Measurements from ENCODE around the gene ALPK1. TPM values are rescaled to one million over a fixed set of nuclear protein-coding genes. Genes with fewer than 3 reads are reported as not detected.
"Not testable (repeated sequence)": the region's sequence is repeated elsewhere in the genome, so short reads cannot be mapped to it uniquely, and the experiment has no call there.

Gene ALPK1
- total RNA-seq, 2 experiments from 2014 or later, result 38.8 to 39.9 TPM

DNA sequence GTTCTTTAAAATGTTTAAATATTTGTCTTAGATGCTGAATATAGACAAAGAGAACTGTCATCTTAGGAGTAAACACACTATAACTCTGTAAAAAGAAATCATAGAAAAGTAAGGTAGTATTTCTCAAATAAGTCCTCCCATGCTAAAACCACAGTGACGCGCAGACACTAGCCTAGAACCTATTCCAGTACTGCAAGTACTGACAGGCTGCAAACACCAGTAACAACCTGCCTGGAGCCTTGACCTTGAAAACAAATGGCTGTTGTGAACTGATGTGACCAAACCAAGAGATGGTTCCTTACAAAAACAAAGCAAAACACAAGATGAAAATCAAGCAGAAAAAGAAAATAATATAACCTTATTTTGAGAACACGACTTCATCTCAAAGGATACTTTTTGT, 19.9 kb upstream of the ALPK1 start:
- no peaks in the 10 kb centered on the region for H3K27me3 Mint-ChIP-seq (ENCODE audit: low read depth)
- no peak overlapping the region for H3K4me3 Mint-ChIP-seq
- CTCF ChIA-PET, result no interaction called here
- H3K4me1 Mint-ChIP-seq (ENCODE audit: low read depth), result peaks cover 78% of the 10 kb centered on the region
- DNase-seq, result no peak
- no peak overlapping the region for H3K27ac Mint-ChIP-seq
- H3K9me3 Mint-ChIP-seq, result peaks cover 2% of the 10 kb centered on the region
- intact Hi-C loops (cut with micrococcal nuclease), result loop anchor here (10.0 kb wide), 1 partner anchor 488 kb away; no protein-coding TSS in a partner anchor
- H3K36me3 Mint-ChIP-seq (ENCODE audit: low read depth), result peaks cover 46% of the 10 kb centered on the region

DNA sequence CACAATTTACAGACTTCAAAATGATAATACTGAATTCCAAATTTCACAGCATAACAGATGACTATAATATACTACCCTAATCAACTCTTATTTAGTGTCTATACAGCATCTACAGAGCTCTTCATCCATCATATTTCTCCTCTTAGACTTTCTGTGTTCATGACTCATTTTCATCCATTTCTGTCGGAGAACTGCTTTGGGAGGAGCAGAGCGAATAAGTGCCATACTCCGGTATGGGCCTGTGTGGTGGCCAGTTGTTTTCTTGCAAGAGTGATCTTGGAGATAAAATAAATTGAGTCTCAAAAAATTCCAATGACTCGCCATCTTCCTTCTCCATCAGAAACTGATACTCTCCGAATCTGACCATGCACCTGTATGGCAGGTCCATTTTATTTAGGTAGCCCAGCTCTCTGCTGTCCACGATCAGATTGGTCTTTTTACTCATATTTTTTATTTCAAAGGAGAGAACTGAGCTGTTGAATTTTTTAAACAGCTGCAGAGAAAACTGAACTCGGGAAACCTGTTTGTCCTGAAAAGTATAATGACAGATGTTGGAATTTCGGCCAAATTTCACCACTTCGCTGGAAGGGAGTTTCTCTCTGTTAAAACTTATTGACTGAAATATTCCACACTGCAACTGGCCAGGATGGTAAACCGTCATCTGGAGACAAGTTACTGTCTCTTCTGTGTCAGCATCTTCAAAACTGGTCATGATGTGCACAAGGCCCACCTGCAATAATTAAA, 19.3 kb upstream of the ALPK1 start:
- DNase-seq, result no peak
- intact Hi-C loops (cut with micrococcal nuclease), result loop anchor here (10.0 kb wide), 1 partner anchor 487 kb away; no protein-coding TSS in a partner anchor
- Mint-ChIP-seq H3K27ac (peak overlapping the region; percentile 5), H3K27me3 (ENCODE audit: low read depth) (no peaks in the 10 kb centered on the region), H3K4me1 (ENCODE audit: low read depth) (peaks cover 80% of the 10 kb centered on the region), H3K36me3 (ENCODE audit: low read depth) (peaks cover 49% of the 10 kb centered on the region), H3K9me3 (peaks cover 4% of the 10 kb centered on the region), H3K4me3 (no peak overlapping the region)
- CTCF ChIA-PET, result no interaction called here

DNA sequence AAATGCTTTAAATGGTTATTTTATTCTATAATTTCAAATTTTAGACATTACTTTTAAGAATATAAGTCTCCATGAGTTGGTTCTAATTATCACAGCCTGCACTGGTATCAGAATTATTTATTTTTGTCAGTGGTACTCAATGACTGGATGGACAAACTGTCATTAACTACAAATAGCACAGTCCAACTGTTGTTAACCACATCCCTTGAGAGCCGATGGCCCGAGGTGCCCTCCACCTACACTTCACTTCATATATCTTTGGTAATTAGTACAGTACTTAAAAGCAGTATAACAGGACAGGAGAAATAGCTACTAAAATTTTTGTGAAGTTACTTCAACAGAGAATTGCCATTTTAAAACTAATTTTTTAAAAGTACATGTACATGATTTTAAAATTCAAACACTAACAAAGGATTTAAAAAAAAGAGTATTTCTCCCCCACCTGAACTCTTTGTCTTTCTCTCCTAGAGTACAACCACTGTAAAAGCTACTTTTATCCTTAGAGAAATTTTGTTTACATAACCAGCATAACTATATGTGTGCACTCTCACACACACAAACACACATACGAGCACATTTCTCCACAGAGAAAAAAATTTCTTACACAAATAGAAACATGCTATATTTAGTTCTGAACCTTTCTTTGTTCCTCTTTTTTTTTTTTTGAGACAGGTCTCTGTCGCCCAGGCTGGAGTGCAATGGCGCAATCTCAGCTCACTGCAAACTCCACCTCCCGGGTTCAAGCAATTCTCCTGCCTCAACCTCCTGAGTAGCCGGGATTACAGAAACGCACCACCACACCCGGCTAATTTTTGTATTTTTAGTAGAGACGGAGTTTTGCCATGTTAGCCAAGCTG, 17.9 kb upstream of the ALPK1 start:
- CTCF ChIA-PET, result interaction anchor here (2.4 kb wide), 1 partner anchor 9 kb away, joined by 7 read pairs; no protein-coding TSS in a partner anchor
- Mint-ChIP-seq H3K4me3 (peak overlapping the region; percentile 30), H3K27me3 (ENCODE audit: low read depth) (no peaks in the 10 kb centered on the region), H3K4me1 (ENCODE audit: low read depth) (peaks cover 79% of the 10 kb centered on the region), H3K36me3 (ENCODE audit: low read depth) (peaks cover 58% of the 10 kb centered on the region), H3K9me3 (peaks cover 7% of the 10 kb centered on the region), H3K27ac (peak overlapping the region; percentile 63)
- DNase-seq, result no peak
- intact Hi-C loops (cut with micrococcal nuclease), result loop anchor here (10.0 kb wide), 1 partner anchor 486 kb away; no protein-coding TSS in a partner anchor

DNA sequence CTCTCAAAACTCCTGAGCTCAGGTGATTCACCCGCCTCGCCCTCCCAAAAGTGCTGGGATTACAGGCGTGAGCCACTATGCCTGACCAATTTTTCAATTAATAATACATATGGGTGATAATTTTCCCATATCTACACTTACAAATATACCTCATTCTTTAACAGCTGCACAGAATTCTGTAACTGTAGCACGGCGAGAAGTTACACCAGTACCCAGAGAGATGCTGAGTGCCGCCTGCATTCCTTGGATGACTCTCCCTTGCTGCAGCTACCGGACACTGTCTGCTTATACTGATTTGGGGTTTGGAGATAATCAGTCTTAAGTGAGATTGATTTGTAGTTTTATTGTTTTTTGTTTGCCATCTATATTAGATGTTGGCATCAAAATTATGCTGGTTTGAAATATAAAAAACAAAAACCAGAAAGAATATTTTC, 17.3 kb upstream of the ALPK1 start:
- H3K27me3 Mint-ChIP-seq (ENCODE audit: low read depth), result no peaks in the 10 kb centered on the region
- peaks cover 7% of the 10 kb centered on the region for H3K9me3 Mint-ChIP-seq
- peak overlapping the region; percentile 47 for H3K27ac Mint-ChIP-seq
- peaks cover 75% of the 10 kb centered on the region for H3K4me1 Mint-ChIP-seq (ENCODE audit: low read depth)
- intact Hi-C loops (cut with micrococcal nuclease), result loop anchor here (10.0 kb wide), 2 partner anchors 485 to 1485 kb away; partner anchors contain the start of gene CAMK2D
- H3K36me3 Mint-ChIP-seq (ENCODE audit: low read depth), result peaks cover 63% of the 10 kb centered on the region
- DNase-seq, result no peak
- CTCF ChIA-PET, result interaction anchor here (1.1 to 2.4 kb wide), 2 partner anchors 9 to 43 kb away, joined by 3 to 7 read pairs; no protein-coding TSS in a partner anchor
- peak overlapping the region; percentile 20 for H3K4me3 Mint-ChIP-seq

DNA sequence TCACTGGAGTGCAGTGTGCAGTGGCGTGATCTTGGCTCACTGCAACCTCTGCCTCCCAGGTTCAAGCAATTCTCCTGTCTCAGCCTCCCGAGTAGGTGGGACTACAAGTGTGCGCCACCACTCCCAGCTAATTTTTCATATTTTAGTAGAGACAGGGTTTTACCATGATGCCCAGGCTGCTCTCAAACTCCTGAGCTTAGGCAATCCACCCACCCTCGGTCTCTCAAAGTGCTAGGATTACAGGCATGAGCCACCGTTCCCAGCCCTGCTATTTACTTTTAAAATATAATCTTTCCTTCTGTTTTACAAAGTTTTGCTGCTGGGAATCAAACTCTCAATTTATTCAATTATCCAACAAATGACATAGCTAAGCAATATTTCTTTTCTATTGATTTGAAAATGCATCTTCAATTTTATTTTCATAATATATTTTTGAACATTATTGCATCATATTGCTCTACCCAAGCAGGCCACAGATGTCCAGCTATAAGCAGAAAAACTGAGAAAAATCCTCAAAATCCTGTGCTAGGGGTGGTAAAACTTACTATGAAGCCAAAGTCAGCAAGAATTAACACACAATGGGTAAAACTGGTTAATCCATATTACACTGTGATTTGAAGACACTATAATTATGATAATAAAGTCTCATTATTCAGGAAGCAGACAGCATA, 16.6 kb upstream of the ALPK1 start:
- CTCF ChIA-PET, result interaction anchor here (0.6 to 2.4 kb wide), 5 partner anchors 10 to 248 kb away, joined by 3 to 7 read pairs (median 4); no protein-coding TSS in a partner anchor

GRCh38 chr4:112281895-112282398, 15.2 kb upstream of the ALPK1 start:
- Mint-ChIP-seq H3K36me3 (ENCODE audit: low read depth) (peaks cover 67% of the 10 kb centered on the region), H3K4me1 (ENCODE audit: low read depth) (peaks cover 70% of the 10 kb centered on the region), H3K27ac (peak overlapping the region; percentile 38)
- DNase-seq; CTCF ChIA-PET; H3K27me3 Mint-ChIP-seq (ENCODE audit: low read depth); H3K9me3 Mint-ChIP-seq; H3K4me3 Mint-ChIP-seq: not testable (repeated sequence)
- intact Hi-C loops (cut with micrococcal nuclease), result loop anchor here (10.0 kb wide), 1 partner anchor 1483 kb away; the partner anchor contains the start of gene CAMK2D

More for the DNA sequence above, 16.6 kb upstream of the ALPK1 start:
- Mint-ChIP-seq H3K9me3 (peaks cover 7% of the 10 kb centered on the region), H3K36me3 (ENCODE audit: low read depth) (peaks cover 62% of the 10 kb centered on the region), H3K27me3 (ENCODE audit: low read depth) (no peaks in the 10 kb centered on the region), H3K4me3 (peak overlapping the region; percentile 20), H3K27ac (peak overlapping the region; percentile 47), H3K4me1 (ENCODE audit: low read depth) (peaks cover 71% of the 10 kb centered on the region)
- intact Hi-C loops (cut with micrococcal nuclease), result loop anchor here (10.0 kb wide), 1 partner anchor 1484 kb away; the partner anchor contains the start of gene CAMK2D
- DNase-seq, result no peak

- Mint-ChIP-seq H3K4me3 (peak overlapping the region; percentile 97), H3K27ac (peak overlapping the region; percentile 67), H3K4me1 (ENCODE audit: low read depth) (peaks cover 71% of the 10 kb centered on the region), H3K27me3 (ENCODE audit: low read depth) (no peaks in the 10 kb centered on the region), H3K36me3 (ENCODE audit: low read depth) (peaks cover 61% of the 10 kb centered on the region), H3K9me3 (peaks cover 7% of the 10 kb centered on the region)
- DNase-seq, result no peak
- CTCF ChIA-PET, result interaction anchor here (0.7 to 1.3 kb wide), 3 partner anchors 8 to 38 kb away, joined by 3 to 4 read pairs (median 3); no protein-coding TSS in a partner anchor
- intact Hi-C loops (cut with micrococcal nuclease), result loop anchor here (10.0 kb wide), 1 partner anchor 1482 kb away; the partner anchor contains the start of gene CAMK2D
Measured at GRCh38 chr4:112282860-112283667, 14.1 kb upstream of the ALPK1 start.

GRCh38 chr4:112284166-112284565, 13.0 kb upstream of the ALPK1 start:
- Mint-ChIP-seq H3K4me1 (ENCODE audit: low read depth) (peaks cover 72% of the 10 kb centered on the region), H3K27me3 (ENCODE audit: low read depth) (no peaks in the 10 kb centered on the region), H3K9me3 (peaks cover 7% of the 10 kb centered on the region), H3K4me3 (peak overlapping the region; percentile 97), H3K36me3 (ENCODE audit: low read depth) (peaks cover 53% of the 10 kb centered on the region), H3K27ac (peak overlapping the region; percentile 97)
- intact Hi-C loops (cut with micrococcal nuclease), result loop anchor here (2.0 to 10.0 kb wide), 2 partner anchors 231 to 1481 kb away; partner anchors contain the start of gene CAMK2D
- CTCF ChIA-PET, result interaction anchor here (1.1 to 2.2 kb wide), 3 partner anchors 9 to 36 kb away, joined by 3 to 7 read pairs (median 6); no protein-coding TSS in a partner anchor
- DNase-seq, result peak; percentile 34

GRCh38 chr4:112284662-112285411, 12.3 kb upstream of the ALPK1 start:
- peak overlapping the region; percentile 97 for H3K27ac Mint-ChIP-seq
- peaks cover 7% of the 10 kb centered on the region for H3K9me3 Mint-ChIP-seq
- intact Hi-C loops (cut with micrococcal nuclease), result loop anchor here (1.0 to 10.0 kb wide), 8 partner anchors 11 to 1480 kb away; partner anchors contain the start of genes AP1AR, CAMK2D and FAM241A
- CTCF ChIA-PET, result interaction anchor here (1.1 to 2.2 kb wide), 5 partner anchors 10 to 53 kb away, joined by 3 to 7 read pairs (median 6); partner anchors contain the start of gene AP1AR
- H3K36me3 Mint-ChIP-seq (ENCODE audit: low read depth), result peaks cover 50% of the 10 kb centered on the region
- peak overlapping the region; percentile 97 for H3K4me3 Mint-ChIP-seq
- H3K4me1 Mint-ChIP-seq (ENCODE audit: low read depth), result peaks cover 72% of the 10 kb centered on the region
- no peaks in the 10 kb centered on the region for H3K27me3 Mint-ChIP-seq (ENCODE audit: low read depth)
- DNase-seq, result no peak
